22Rv1 (cell line): ENCODE results near the gene NBR1.

Experiments
- ZFX ChIP-seq: fragments of 450-650 bp; IDR thresholded peaks from 2 replicates; pipeline ENCODE4 v1.6.1; 2017; ENCODE audit warnings: antibody characterized with exemption, borderline replicate concordance
- TF ChIP-seq, protein P1 (sequence below): fragments of 450-650 bp; IDR thresholded peaks from 2 replicates; pipeline ENCODE4 v1.5.1; 2017; ENCODE audit warnings: mild to moderate bottlenecking

DNA sequence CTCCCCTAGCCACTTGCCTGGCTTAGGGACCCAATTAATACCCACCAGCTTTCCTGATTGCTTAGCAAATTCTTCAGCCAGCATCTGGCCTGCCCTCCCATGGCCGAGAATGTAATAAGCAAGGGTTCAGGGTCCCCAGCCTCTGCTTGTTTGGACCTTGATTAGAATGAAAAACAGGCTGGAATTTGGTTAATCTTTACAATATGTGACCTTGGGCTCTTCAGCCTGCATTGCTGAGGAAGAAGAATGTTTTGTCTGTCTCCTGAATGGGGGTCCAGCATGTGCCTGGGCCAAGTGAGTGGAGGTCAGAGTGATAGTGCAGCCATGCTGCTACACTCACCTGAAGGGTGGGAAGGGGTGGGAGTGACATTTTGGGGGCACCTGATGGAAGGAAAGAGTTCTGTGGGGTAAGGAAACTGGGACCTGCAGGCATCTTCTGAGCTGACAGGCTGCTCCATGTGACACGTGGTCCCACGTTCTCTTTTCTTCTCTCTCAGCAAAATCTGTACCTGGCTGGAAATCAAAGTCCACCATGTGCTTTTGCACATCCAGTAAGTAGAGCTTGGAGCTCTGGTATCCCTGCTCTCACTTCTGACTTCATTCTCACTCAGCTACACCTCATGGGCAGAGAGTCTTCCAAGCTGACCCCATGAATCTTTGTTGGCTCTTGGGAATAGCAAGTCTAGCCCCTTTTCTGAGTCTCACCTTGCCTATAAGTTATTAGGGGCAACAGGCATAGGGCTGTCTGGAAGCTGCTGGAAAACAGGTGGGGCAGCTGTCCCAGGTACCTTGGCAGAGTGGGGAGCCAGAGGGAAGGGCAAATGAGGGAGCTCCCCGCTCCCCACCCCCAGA lies 46.0 kb downstream of the NBR1 start:
- TF ChIP-seq, protein P1, sequence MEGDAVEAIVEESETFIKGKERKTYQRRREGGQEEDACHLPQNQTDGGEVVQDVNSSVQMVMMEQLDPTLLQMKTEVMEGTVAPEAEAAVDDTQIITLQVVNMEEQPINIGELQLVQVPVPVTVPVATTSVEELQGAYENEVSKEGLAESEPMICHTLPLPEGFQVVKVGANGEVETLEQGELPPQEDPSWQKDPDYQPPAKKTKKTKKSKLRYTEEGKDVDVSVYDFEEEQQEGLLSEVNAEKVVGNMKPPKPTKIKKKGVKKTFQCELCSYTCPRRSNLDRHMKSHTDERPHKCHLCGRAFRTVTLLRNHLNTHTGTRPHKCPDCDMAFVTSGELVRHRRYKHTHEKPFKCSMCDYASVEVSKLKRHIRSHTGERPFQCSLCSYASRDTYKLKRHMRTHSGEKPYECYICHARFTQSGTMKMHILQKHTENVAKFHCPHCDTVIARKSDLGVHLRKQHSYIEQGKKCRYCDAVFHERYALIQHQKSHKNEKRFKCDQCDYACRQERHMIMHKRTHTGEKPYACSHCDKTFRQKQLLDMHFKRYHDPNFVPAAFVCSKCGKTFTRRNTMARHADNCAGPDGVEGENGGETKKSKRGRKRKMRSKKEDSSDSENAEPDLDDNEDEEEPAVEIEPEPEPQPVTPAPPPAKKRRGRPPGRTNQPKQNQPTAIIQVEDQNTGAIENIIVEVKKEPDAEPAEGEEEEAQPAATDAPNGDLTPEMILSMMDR = no peak
- TF ChIP-seq ZFX = no peak
